GM21360 (cell line): ENCODE measurements around the gene SPRN.
"Not testable (repeated sequence)": the region's sequence is repeated elsewhere in the genome, so short reads cannot be mapped to it uniquely, and the experiment has no call there.

Experiments used
- ATAC-seq: cut with Tn5 transposase; IDR thresholded peaks from one replicate; pipeline ENCODE4 v1.9.1; 2021; ENCODE audit warnings: mild to moderate bottlenecking, moderate library complexity; ENCODE audit not compliant: unreplicated experiment

Gene SPRN

DNA sequence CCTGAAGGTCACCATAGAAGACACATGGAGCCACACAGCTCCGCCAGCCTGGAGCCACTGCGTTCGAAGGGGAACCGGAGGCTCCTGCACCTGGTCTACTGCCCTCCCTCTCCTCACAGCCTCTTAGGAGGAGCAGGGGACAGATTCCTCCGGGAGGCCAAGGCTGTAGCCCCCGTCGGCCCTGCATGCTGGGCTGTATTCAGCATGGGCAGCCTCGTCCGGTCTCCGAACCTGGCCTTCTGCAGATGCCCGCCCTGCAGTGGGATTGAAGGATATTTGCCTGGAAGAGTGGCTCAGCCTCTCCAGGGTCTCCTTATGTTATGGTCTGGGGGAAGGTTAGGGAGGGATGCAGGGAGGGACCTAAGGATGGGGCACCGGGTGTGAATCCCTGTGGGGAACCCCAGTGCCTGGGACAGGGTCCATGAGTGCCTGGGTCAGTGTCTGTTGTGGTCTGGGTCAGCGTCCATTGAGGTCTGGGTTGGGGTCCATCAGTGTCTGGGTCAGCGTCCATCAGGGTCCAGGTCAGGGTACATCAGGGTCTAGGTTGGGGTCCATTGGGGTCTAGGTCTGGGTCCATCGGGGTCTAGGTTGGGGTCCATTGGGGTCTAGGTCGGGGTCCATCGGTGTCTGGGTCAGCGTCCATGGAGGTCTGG is 16.3 kb upstream of the SPRN start:
- ATAC-seq: no peak

DNA sequence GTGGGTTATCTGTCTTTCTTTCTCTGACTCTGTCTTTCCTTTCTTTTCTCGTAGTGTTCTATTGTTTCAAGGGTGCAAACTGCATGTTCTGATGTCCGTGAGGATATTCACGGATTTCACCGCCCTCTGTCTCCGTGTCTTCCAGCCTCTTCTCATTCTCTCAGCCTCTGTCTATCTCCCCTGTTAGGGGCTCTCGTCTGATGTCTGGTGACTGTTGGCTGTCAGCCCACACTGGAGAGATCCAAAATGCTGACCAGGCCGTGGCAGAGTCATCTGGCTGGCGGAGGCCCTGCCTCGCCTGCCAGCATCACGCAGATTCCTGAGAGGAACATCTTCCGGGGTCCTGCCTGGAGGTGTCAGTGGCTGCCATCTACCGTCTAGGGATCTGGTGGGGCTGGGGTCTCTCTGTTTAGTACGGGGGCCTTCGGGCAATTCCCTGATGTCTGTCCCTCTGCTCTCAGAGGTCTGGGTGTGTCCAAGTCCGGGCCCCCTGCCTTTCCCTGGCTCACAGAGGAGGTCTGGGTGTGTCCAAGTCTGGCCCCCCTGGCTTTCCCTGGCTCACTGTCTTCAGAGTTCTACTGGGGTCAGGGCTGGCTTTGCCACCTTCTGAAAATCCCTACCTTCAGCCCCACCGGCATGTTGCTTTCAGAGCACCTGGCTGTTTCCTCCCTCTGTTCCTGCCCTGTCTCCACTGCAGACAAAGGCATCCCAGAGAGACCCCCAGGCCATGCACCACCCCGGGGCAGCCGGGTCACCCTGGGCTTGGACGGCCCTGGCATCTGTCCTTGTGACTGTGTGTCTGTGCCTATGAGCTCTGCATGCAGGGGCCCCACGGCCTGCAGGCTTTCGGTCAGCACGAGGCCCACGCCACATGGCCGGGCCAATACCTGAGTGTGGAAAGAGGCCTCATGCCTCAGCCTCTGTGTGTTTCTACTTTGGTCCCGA is 15.4 kb upstream of the SPRN start:
- no peak for ATAC-seq

GRCh38 chr10:133438711-133439273 is 14.4 kb upstream of the SPRN start:
- no peak for ATAC-seq

DNA sequence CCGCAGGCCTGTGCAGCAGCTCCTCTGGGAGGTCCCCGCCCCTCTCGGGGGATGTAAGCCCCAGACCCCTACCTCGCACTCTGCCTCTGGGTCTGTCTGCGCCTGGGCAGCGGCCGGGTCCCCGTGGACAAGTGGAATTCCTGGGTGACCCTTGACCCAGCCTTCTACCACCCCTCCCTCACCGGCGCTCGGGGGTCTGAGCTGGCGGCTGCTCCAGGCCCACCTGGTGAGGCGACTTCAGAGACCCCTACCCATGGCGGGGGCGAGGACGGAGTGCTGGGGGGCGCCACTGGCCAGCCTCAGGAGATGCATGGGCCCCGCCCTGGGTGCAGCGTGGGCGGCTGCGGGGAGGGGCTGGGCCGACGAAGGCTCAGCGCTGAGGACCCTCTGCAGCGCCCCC is 8.4 kb upstream of the SPRN start:
- not testable (repeated sequence) for ATAC-seq

DNA sequence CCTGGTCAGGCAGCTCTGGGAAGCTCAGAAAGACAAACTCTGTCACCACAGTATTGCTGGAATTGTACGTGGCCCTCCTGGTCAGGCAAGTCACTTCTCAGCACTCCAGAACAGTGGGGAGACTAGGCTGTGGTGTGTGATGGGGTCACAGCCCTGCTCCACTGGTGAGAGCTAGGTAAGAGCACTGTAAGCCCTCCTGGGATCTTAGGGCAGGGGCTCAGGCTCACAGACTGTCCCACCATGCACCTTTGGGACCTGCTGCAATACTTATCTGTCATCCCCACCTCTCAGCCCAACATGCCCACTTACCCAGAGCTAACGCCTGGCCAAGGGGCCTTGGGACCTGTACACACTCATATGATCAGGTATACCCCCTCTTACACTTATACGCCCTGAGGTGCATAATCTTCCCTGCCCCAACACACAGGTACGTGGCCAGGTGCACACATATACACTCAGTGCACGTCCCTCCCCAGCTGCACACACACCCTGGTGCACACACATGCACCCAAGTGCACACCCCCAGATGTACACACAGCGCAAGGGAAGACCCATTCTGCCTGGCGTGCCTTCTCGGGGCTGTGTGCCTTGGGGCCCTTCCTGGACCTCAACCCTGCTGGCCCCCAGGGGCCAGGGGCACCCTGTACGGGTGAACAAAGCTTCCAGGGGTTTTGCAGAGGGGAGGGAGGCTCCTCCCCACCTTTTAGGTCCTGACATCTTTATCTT is 7.6 kb upstream of the SPRN start:
- not testable (repeated sequence) for ATAC-seq

- ATAC-seq: not testable (repeated sequence)
Observed at GRCh38 chr10:133429571-133429970, 5.1 kb upstream of the SPRN start.

- ATAC-seq: not testable (repeated sequence)
Observed at GRCh38 chr10:133424102-133424501, 323 bp downstream of the SPRN start.

DNA sequence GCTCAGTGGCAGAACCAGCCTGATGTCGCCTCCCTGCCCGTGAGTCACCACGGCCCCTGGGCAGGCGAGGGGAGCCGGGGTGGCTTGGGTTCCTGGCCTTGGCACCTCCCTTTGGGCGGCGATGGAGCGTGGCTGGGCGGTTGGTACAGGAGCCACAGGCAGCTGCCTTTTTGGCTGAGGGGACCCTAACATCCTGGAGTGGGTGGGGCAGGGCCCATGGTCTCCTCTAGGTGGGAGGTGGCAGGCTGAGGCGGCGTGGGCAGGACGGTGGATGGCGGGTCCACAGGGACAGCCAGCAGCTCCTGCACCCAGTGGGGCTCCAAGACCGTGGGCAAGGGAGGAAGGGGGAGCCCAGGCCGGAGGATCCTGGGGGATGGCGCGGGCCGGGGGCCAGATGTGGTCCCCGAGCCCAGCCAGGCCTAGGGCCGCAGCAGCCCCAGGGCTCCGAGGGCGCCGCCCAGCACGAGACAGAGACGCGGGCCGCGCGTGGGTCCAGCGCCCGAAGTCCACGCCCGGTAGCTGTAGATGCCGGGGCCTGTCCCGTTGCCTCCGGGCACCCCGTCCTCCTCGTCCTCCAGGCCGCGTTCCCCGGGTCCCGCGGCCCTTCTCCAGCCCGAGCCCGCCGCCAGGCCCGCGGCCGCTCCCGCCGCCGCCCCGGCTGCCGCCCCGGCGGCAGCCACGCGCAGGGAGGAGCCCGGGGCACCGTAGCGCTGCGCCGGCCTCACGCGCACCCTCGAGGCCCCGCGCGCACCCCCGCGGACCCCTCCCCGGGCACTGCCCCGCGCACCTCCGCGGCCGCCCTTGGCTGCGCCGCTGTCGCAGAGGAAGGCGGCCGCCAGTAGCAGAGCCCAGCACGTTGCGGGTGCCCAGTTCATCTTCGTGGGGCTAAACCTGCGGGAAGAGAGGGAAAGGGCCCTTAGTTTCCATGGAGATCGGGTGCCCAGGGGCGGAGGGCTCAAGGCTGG is 1.3 kb downstream of the SPRN start:
- no peak for ATAC-seq

GRCh38 chr10:133422223-133422806 is 2.1 kb downstream of the SPRN start:
- ATAC-seq: no peak

DNA sequence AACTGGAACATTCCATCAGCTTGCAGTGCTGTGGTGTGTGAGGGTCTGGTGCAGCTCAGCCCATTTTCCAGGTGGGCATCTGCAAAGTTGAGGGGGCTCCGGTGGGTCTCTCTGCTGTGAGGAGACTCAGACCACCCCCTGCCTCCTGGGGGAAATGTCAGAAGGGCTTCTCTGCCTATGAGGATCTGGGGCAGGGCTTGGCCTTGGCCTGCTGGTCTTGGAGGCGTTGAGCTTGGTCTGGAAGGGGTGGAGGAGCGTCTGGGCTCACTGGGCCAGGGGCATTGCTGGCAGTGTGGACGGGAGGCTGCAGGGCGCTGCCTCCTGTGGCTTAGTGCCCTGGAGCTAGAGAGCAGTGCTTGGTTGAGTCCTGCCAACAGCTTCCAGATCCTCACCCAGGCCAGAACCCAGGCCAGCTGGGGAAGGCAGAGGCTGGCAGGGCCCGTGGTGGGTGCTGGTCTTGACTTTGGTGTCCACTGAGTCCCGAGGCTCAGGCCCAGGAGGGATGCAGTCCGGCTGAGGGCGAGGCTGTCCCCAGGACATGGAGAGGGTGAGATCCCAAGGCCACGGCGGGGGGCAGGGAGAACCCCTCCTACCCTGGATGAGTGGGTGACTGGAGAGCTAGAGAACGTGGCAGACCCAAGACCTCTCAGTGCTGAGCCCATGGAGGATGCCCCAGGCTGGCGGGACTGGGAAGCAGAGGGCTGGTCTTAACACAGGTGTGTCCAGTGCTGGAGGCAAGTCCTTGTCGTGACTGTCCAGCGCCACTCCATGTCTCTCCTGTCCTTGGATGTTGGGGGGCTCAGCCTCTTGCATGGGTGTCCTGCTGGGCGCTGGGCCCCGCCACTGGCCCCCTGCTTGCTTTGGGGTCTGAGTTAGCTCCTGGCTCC is 2.8 kb downstream of the SPRN start:
- no peak for ATAC-seq

DNA sequence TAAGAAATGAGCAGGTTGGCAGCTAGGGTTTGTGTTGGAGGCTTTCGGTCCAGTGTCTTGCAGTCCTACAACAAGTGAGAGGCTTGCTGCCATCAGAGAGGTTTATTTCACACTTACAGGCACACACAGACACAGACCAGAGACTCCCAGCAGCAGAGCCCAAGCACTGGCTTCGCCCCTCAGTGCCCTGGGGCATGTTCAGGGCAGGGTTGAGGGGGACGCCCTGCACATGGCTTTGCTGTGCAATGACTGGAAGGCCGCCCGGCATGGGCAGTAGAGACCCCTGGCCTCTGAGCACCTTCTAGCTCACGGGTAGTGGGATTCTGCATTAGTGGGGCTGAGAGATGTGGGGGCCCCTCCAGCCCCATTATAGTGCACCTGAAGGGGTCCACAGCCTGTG is 3.8 kb downstream of the SPRN start:
- no peak for ATAC-seq

- ATAC-seq: no peak
Observed at GRCh38 chr10:133420028-133420427, 4.4 kb downstream of the SPRN start.

DNA sequence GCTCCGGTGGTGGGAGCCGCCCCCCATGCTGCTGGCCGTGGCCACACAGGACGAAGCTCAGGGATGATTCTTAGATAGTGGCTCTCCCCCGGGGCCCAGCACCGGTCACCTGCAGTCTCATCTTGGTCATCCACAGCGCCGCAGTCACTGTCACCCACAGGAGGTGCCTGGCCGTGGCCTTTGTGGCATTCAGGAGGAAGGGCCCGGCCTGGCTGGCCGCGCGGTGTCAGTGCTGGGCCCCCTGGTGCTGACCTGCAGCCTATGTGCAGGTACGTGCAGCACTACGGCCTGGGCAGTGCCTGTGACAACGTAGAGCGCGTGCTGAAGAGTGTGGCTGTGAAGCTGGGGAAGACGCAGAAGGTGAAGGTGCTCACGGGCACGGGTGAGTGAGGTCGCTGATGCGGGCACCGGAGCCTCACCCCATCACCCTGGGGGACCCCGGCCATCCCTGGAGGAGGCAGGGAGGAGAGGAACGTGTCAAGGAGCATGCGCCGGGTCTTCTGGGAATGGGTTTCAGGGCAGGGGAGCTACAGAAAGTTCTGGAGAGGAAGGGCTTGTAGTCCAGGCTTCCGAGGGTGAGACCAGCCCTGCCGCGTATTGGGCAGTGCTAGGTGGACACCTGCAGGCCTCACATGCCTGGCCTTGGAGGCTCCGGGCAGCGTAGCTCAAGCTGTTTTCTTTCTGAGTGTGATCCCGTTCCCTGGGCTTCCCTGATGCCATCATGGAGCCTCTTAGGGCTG is 5.0 kb downstream of the SPRN start:
- no peak for ATAC-seq

DNA sequence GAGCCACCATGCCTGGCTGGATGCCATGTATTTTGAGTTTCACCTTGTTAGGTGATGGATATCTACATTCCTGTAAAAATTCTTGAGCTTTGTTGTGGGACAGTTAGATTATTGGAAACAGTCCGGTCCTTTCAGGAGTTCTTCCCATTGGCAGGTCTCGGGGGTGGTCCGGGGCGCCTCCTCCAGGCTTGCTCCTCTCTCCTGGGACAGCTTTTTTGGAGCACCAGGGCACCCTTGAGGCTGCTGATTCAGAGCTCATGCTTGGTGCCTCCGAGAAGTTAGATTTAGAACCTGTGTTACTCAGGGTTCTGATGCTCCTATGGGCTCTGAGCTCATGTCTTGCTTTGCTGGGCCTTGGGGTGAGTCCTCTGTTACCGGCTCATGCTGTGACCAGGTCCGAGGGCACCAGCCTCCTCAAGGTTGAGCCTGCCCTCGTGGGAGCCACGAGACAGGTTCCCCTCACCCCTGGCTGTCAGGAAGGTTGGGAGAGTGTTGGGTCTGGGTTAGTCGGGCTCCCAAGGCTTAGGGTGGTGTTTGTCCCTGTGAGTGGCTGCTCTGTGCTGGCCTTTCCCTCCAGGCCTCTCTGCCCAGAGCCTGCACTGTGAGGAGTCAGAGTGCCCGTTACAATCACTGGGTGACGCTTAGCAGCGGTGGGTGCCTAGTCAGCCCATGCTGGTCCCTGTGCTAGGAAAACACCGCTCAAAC is 6.0 kb downstream of the SPRN start:
- no peak for ATAC-seq

GRCh38 chr10:133415752-133416151 is 8.7 kb downstream of the SPRN start:
- ATAC-seq: no peak

DNA sequence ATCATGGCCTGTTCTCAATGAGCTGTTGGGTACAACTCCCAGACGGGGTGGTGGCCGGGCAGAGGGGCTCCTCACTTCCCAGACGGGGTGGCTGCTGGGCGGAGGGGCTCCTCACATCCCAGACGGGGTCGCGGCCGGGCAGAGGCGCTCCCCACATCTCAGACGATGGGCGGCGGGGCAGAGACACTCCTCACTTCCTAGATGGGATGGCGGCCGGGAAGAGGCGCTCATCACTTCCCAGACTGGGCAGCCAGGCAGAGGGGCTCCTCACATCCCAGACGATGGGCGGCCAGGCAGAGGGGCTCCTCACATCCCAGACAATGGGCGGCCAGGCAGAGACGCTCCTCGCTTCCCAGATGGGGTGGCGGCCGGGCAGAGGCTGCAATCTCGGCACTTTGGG is 10.0 kb downstream of the SPRN start:
- ATAC-seq: not testable (repeated sequence)

DNA sequence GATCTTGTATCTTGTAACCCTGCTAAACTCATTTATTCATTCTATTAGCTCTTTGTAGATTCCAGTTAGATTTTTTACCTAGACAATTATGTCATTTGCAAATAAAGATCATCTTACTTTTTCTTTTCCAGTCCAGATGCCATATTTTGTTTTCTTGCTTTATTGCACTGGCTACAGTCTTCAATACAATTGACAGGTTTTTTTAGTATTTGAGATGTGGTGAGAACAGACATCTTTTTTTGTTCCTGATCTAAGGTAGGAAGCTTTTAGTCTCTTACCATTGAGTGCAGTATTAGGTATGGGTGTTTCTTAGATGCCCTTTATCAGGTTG is 12.1 kb downstream of the SPRN start:
- no peak for ATAC-seq
